HG03442 (cell line): Measurements from ENCODE around the gene KCTD13.
"Not testable (repeated sequence)": the region's sequence is repeated elsewhere in the genome, so short reads cannot be mapped to it uniquely, and the experiment has no call there.

Source experiments
- ATAC-seq: cut with Tn5 transposase; IDR thresholded peaks from one replicate; pipeline ENCODE4 v1.9.1; 2021; ENCODE audit warnings: mild to moderate bottlenecking, moderate library complexity; ENCODE audit not compliant: unreplicated experiment

The KCTD13 gene

GRCh38 chr16:29947897-29948296 is 21.9 kb upstream of the KCTD13 start:
- no peak for ATAC-seq

GRCh38 chr16:29943846-29944799 is 18.1 kb upstream of the KCTD13 start:
- ATAC-seq: no peak

- ATAC-seq: no peak
Observed at GRCh38 chr16:29940656-29941055, 14.6 kb upstream of the KCTD13 start.

GRCh38 chr16:29931750-29932149 is 5.7 kb upstream of the KCTD13 start:
- not testable (repeated sequence) for ATAC-seq

- ATAC-seq: no peak
Observed at GRCh38 chr16:29927070-29927905, 1.3 kb upstream of the KCTD13 start.

GRCh38 chr16:29926711-29927052 is 656 bp upstream of the KCTD13 start:
- ATAC-seq: no peak

- no peak for ATAC-seq
Observed at GRCh38 chr16:29925105-29925756, 795 bp downstream of the KCTD13 start.

- ATAC-seq: no peak
Observed at GRCh38 chr16:29922986-29923501, 3.0 kb downstream of the KCTD13 start.

GRCh38 chr16:29922326-29922725 is 3.7 kb downstream of the KCTD13 start:
- ATAC-seq: no peak

- ATAC-seq: no peak
Observed at GRCh38 chr16:29921034-29921385, 5.0 kb downstream of the KCTD13 start.

GRCh38 chr16:29920288-29921033 is 5.6 kb downstream of the KCTD13 start:
- ATAC-seq: no peak

GRCh38 chr16:29916979-29917378 is 9.0 kb downstream of the KCTD13 start:
- ATAC-seq: no peak

- ATAC-seq: no peak
Observed at GRCh38 chr16:29915590-29916247, 10.3 kb downstream of the KCTD13 start.

GRCh38 chr16:29913514-29913913 is 12.5 kb downstream of the KCTD13 start:
- ATAC-seq: no peak

GRCh38 chr16:29912087-29912486 is 13.9 kb downstream of the KCTD13 start:
- ATAC-seq: no peak

- no peak for ATAC-seq
Observed at GRCh38 chr16:29911676-29912010, 14.4 kb downstream of the KCTD13 start.

GRCh38 chr16:29910819-29911675 is 15.0 kb downstream of the KCTD13 start:
- no peak for ATAC-seq

- ATAC-seq: not testable (repeated sequence)
Observed at GRCh38 chr16:29909851-29910250, 16.2 kb downstream of the KCTD13 start.

GRCh38 chr16:29909391-29909790 is 16.6 kb downstream of the KCTD13 start:
- ATAC-seq: no peak
